ENCODE results near the gene CFDP1. TPM values are rescaled to one million over a fixed set of nuclear protein-coding genes. Genes with fewer than 3 reads are reported as not detected.

Gene CFDP1
- total and polyA plus RNA-seq, 2 of the 13 experiments (the other 11 are each of a cell fraction or from before 2014, with no cell fraction given) = 78.6 to 153 TPM

DNA sequence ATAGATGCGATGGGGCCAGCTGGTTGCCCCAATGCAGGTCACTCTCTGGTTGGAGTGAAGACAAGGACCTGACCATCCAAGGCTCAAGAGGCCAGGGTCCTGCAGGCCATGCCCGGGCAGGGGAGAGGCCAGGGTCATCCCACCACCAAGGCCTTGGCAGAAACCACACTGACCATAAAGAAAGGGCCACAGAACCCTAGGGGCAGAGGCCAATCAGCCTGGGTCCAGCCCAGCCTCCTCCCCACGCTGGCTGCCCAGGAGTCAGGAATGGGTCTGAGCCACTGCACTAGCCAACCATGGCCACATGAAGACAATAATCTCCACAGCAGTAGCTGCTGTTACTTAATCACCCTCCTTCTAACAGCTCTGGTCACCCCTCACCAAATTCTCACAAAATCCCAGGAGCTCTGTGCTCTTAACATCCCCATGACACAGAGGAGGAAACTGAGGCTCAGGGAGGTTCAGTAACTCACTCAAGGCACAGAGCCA, 171.7 kb downstream of the CFDP1 start (continued):
- TF ChIP-seq CENPBD1 (CRISPR knock-in tag; IDR thresholded peaks at IDR 0.05; ENCODE audit: borderline replicate concordance, low read depth) = no peak
- TF ChIP-seq ZNF703 (CRISPR knock-in tag; IDR thresholded peaks at IDR 0.05; ENCODE audit: borderline replicate concordance) = no peak
- TF ChIP-seq, protein P1, sequence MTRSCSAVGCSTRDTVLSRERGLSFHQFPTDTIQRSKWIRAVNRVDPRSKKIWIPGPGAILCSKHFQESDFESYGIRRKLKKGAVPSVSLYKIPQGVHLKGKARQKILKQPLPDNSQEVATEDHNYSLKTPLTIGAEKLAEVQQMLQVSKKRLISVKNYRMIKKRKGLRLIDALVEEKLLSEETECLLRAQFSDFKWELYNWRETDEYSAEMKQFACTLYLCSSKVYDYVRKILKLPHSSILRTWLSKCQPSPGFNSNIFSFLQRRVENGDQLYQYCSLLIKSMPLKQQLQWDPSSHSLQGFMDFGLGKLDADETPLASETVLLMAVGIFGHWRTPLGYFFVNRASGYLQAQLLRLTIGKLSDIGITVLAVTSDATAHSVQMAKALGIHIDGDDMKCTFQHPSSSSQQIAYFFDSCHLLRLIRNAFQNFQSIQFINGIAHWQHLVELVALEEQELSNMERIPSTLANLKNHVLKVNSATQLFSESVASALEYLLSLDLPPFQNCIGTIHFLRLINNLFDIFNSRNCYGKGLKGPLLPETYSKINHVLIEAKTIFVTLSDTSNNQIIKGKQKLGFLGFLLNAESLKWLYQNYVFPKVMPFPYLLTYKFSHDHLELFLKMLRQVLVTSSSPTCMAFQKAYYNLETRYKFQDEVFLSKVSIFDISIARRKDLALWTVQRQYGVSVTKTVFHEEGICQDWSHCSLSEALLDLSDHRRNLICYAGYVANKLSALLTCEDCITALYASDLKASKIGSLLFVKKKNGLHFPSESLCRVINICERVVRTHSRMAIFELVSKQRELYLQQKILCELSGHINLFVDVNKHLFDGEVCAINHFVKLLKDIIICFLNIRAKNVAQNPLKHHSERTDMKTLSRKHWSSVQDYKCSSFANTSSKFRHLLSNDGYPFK (CRISPR knock-in tag; IDR thresholded peaks at IDR 0.05; ENCODE audit: borderline replicate concordance) = peak; percentile 51; the same call in 1 of the 2 replicates
- TF ChIP-seq ZNF567 (CRISPR knock-in tag; IDR thresholded peaks at IDR 0.05; ENCODE audit: borderline replicate concordance) = no peak
- no peak for TF ChIP-seq RBAK (CRISPR knock-in tag; IDR thresholded peaks at IDR 0.05)
- no peak for TF ChIP-seq ZNF678 (CRISPR knock-in tag; IDR thresholded peaks at IDR 0.05)
- no peak for TF ChIP-seq CREBL2 (CRISPR knock-in tag; IDR thresholded peaks at IDR 0.05; ENCODE audit: borderline replicate concordance)
- no peak for TF ChIP-seq ZNF331 (CRISPR knock-in tag; IDR thresholded peaks at IDR 0.05)
- no peak for TF ChIP-seq ZNF430 (CRISPR knock-in tag; IDR thresholded peaks at IDR 0.05)
- TF ChIP-seq MEF2D (CRISPR knock-in tag; IDR thresholded peaks at IDR 0.05) = no peak
- TF ChIP-seq NCOA2 (CRISPR knock-in tag; IDR thresholded peaks at IDR 0.05) = no peak
- TF ChIP-seq ZNF335 (CRISPR knock-in tag; IDR thresholded peaks at IDR 0.05) = no peak
- TF ChIP-seq ZSCAN29 (CRISPR knock-in tag; conservative IDR thresholded peaks at IDR 0.05) = no peak; the same call in 1 of the 2 replicates
- TF ChIP-seq CSRNP2 (CRISPR knock-in tag; conservative IDR thresholded peaks at IDR 0.05; ENCODE audit: low read depth) = no peak
- no peak for TF ChIP-seq ATF7-NPFF (CRISPR knock-in tag; IDR thresholded peaks at IDR 0.05; ENCODE audit: low read depth)
- no peak for TF ChIP-seq TGIF2 (CRISPR knock-in tag; IDR thresholded peaks at IDR 0.05)
- TF ChIP-seq, protein P2, sequence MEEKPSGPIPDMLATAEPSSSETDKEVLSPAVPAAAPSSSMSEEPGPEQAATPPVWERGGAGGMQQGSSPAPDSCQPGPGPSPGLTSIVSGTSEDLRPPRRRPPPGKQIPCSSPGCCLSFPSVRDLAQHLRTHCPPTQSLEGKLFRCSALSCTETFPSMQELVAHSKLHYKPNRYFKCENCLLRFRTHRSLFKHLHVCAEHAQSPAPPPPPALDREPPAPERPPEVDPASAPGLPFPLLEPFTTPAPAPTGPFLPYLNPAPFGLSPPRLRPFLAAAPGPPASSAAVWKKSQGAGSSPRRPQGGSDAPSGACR (CRISPR knock-in tag; IDR thresholded peaks at IDR 0.05) = no peak
- TF ChIP-seq ZNF790 (CRISPR knock-in tag; IDR thresholded peaks at IDR 0.05; ENCODE audit: borderline replicate concordance) = no peak
- TF ChIP-seq PHF5A (CRISPR knock-in tag; IDR thresholded peaks at IDR 0.05; ENCODE audit: low read depth, unreplicated experiment) = no peak
- no peak for TF ChIP-seq EEA1 (CRISPR knock-in tag; IDR thresholded peaks at IDR 0.05; ENCODE audit: borderline replicate concordance)
- no peak for TF ChIP-seq FIP1L1 (IDR thresholded peaks at IDR 0.05; ENCODE audit: borderline replicate concordance, insufficient read depth, low read depth, low read length)
- TF ChIP-seq, protein P3, sequence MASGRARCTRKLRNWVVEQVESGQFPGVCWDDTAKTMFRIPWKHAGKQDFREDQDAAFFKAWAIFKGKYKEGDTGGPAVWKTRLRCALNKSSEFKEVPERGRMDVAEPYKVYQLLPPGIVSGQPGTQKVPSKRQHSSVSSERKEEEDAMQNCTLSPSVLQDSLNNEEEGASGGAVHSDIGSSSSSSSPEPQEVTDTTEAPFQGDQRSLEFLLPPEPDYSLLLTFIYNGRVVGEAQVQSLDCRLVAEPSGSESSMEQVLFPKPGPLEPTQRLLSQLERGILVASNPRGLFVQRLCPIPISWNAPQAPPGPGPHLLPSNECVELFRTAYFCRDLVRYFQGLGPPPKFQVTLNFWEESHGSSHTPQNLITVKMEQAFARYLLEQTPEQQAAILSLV (CRISPR knock-in tag; IDR thresholded peaks at IDR 0.05; ENCODE audit: borderline replicate concordance) = peak; percentile 9; the same call in 1 of the 2 replicates
- TF ChIP-seq ATRX (CRISPR knock-in tag; IDR thresholded peaks at IDR 0.05; ENCODE audit: borderline replicate concordance) = no peak
- no peak for TF ChIP-seq PRMT3 (CRISPR knock-in tag; IDR thresholded peaks at IDR 0.05; ENCODE audit: borderline replicate concordance, low read depth)

Measured in HepG2 (cell line).